ENCODE measurements around the gene SEMA4B. TPM values are rescaled to one million over a fixed set of nuclear protein-coding genes. Genes with fewer than 3 reads are reported as not detected.

The SEMA4B gene
- polyA plus RNA-seq, 3 donors from 2014 or later = 3.3 to 12.1 (median 11.4) TPM

Other genes with a start within 250 kb of the SEMA4B start
- gene ZNF710, start 200.0 kb upstream of the SEMA4B start, polyA plus RNA-seq = 1 to 10 TPM; 1.7 to 3.4 (median 2.3) TPM
- 100 to 1,000 TPM; 160 to 330 (median 218) TPM for gene IDH2, start 98.9 kb upstream of the SEMA4B start, polyA plus RNA-seq
- gene CIB1, start 32.6 kb downstream of the SEMA4B start, polyA plus RNA-seq = 100 to 1,000 TPM; 219 to 304 (median 265) TPM
- gene GDPGP1, start 32.9 kb downstream of the SEMA4B start, polyA plus RNA-seq = 1 to 10 TPM in 2 of 3 donors, under 1 TPM in 1; 0.82 to 5.9 (median 1.4) TPM
- 1 to 10 TPM in 1 of 3 donors, under 1 TPM in 2; 0.23 to 2.0 (median 0.24) TPM for gene TTLL13, start 48.2 kb downstream of the SEMA4B start, polyA plus RNA-seq
- gene NGRN, start 64.3 kb downstream of the SEMA4B start, polyA plus RNA-seq = 10 to 100 TPM; 20.2 to 32.1 (median 26.0) TPM
- gene ZNF774, start 151.0 kb downstream of the SEMA4B start, polyA plus RNA-seq = under 1 TPM in 1 of 3 donors, not detected in 2; 0.16 TPM
- 100 to 1,000 TPM; 179 to 346 (median 238) TPM for gene IQGAP1, start 186.9 kb downstream of the SEMA4B start, polyA plus RNA-seq